ENCODE results near the gene GPNMB. TPM values are rescaled to one million over a fixed set of nuclear protein-coding genes. Genes with fewer than 3 reads are reported as not detected.
A peak's percentile ranks its signal among the peaks of the same experiment; 100 is the strongest.

GPNMB gene
- total and polyA plus RNA-seq, 2 of the 4 experiments (the other 2 are of a cell fraction), result under 0.01 to 0.14 TPM

DNA sequence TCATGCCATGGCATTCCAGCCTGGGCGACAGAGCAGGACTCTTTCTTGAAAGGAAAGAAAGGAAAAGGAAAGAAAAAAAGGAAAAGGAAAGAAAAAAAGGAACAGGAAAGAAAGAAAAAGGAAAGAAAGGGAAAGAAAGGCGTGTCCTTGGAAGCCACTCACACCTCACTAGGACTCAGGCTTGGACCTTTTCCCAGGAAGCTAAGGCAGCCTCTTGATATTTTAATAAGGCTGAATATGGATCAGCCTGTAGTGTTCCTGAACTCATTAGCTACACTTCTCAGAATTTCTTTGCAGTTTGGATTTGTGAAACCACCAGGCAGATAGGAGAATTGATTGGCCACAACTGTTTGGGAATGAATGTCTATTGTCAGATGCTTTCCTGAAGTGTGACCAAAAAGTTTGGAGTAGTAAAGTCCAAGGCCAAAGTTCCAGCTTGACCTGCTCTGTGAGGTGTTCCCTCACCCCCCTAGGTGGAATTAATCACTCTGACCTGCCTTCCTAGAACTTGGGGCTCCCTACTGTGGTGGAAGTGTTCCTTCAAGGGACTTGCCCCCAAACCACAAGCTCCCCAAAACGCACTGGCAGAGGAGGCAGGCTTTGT, 45.5 kb downstream of the GPNMB start:
- H3K4me1 ChIP-seq (ENCODE audit: control insufficient read depth, insufficient read depth, low read length), result no peaks in the 10 kb centered on the region
- in situ Hi-C loops (cut with MboI; ENCODE audit: low sequenced_read_pairs), result no loop called here

More for the DNA sequence above, 45.5 kb downstream of the GPNMB start:
- POLR2A ChIA-PET (ENCODE audit: unreplicated experiment), result no interaction called here
- Histone ChIP-seq H3K14ac (replicated peaks; ENCODE audit: low read depth, low read length) (no peak overlapping the region), H3K9me1 (ENCODE audit: insufficient read depth, low read length) (no peaks in the 10 kb centered on the region), H4K8ac (ENCODE audit: low read depth in 2 of 2, low read length in 2 of 2) (no peak overlapping the region), H3K79me1 (ENCODE audit: low read depth in 1 of 2, low read length in 2 of 2) (no peaks in the 10 kb centered on the region), H3K4me2 (ENCODE audit: low read depth, low read length) (no peak overlapping the region), H2BK120ac (ENCODE audit: low read depth, low read length) (no peak overlapping the region), H3K27ac (ENCODE audit: insufficient read depth, low read length) (no peak overlapping the region), H2AK5ac (ENCODE audit: low read depth, low read length) (no peak overlapping the region), H4K91ac (ENCODE audit: insufficient read depth, low read depth, low read length) (no peak overlapping the region), H3K36me3 (ENCODE audit: control insufficient read depth, insufficient read depth, low read length) (no peaks in the 10 kb centered on the region), H3K27me3 (ENCODE audit: control insufficient read depth, insufficient read depth, low read length) (no peaks in the 10 kb centered on the region), H3K56ac (ENCODE audit: extremely low read depth, insufficient read depth, low read length) (no peak overlapping the region), H2BK5ac (ENCODE audit: low read depth, low read length, poor library complexity, severe bottlenecking) (no peak overlapping the region), H3K9me3 (ENCODE audit: control insufficient read depth, insufficient read depth, low read length) (no peaks in the 10 kb centered on the region), H4K20me1 (ENCODE audit: insufficient read depth, low read length) (no peaks in the 10 kb centered on the region), H2AFZ (replicated peaks; ENCODE audit: low read length, poor library complexity) (peak overlapping the region; percentile 63), H2BK20ac (ENCODE audit: low read depth, low read length) (no peak overlapping the region), H3K23ac (ENCODE audit: low read depth, low read length) (no peak overlapping the region), H3K4me3 (ENCODE audit: insufficient read depth, low read depth, low read length) (no peak overlapping the region), H2AK9ac (replicated peaks; ENCODE audit: low read depth, low read length, poor library complexity) (no peak overlapping the region), H3K9ac (ENCODE audit: low read depth, low read length) (no peak overlapping the region), H3K4ac (ENCODE audit: low read depth, low read length) (no peak overlapping the region), H4K5ac (ENCODE audit: low read depth, low read length) (no peak overlapping the region), H3K18ac (ENCODE audit: low read depth, low read length) (no peak overlapping the region), H2BK15ac (ENCODE audit: low read depth, low read length) (no peak overlapping the region)
- DNase-seq (no peak), ATAC-seq (ENCODE audit: low read depth) (no peak)
- intact Hi-C loops (cut with micrococcal nuclease), result no loop called here
- dilution Hi-C loops (cut with HindIII; ENCODE audit: low sequenced_read_pairs, unreplicated experiment), result no loop called here
- no TSS peak for BruUV-seq (replicated peaks)
- WGBS, 2 experiments (ENCODE audit: extremely low coverage in 2 of 2, insufficient read length in 1 of 2), result no CpG with 5 or more reads among the region's 3 CpGs
- CTCF ChIA-PET, result interaction anchor here (2.2 kb wide), 1 partner anchor 19 kb away, joined by 6 read pairs; no protein-coding TSS in a partner anchor
- TF ChIP-seq CHD1 (IDR thresholded peaks at IDR 0.05; ENCODE audit: low read depth, low read length), result no peak
- no peak for TF ChIP-seq POLR2A (IDR thresholded peaks at IDR 0.05; ENCODE audit: low read depth, low read length)
- no peak for TF ChIP-seq FOS (IDR thresholded peaks at IDR 0.05; ENCODE audit: low read depth, low read length)
- no peak for TF ChIP-seq CEBPB (IDR thresholded peaks at IDR 0.05; ENCODE audit: low read depth, low read length)
- TF ChIP-seq NFE2L2 (IDR thresholded peaks at IDR 0.05; ENCODE audit: low read depth, low read length), result no peak
- TF ChIP-seq SMC3 (IDR thresholded peaks at IDR 0.05; ENCODE audit: low read depth, low read length), result no peak
- TF ChIP-seq RAD21 (IDR thresholded peaks at IDR 0.05; ENCODE audit: low read length), result no peak
- TF ChIP-seq, protein P1, sequence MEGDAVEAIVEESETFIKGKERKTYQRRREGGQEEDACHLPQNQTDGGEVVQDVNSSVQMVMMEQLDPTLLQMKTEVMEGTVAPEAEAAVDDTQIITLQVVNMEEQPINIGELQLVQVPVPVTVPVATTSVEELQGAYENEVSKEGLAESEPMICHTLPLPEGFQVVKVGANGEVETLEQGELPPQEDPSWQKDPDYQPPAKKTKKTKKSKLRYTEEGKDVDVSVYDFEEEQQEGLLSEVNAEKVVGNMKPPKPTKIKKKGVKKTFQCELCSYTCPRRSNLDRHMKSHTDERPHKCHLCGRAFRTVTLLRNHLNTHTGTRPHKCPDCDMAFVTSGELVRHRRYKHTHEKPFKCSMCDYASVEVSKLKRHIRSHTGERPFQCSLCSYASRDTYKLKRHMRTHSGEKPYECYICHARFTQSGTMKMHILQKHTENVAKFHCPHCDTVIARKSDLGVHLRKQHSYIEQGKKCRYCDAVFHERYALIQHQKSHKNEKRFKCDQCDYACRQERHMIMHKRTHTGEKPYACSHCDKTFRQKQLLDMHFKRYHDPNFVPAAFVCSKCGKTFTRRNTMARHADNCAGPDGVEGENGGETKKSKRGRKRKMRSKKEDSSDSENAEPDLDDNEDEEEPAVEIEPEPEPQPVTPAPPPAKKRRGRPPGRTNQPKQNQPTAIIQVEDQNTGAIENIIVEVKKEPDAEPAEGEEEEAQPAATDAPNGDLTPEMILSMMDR (conservative IDR thresholded peaks at IDR 0.05; ENCODE audit: low read depth, low read length), result no peak
- no peak for TF ChIP-seq MXI1 (IDR thresholded peaks at IDR 0.05; ENCODE audit: borderline replicate concordance, low read depth, low read length)
- TF ChIP-seq, protein P2, sequence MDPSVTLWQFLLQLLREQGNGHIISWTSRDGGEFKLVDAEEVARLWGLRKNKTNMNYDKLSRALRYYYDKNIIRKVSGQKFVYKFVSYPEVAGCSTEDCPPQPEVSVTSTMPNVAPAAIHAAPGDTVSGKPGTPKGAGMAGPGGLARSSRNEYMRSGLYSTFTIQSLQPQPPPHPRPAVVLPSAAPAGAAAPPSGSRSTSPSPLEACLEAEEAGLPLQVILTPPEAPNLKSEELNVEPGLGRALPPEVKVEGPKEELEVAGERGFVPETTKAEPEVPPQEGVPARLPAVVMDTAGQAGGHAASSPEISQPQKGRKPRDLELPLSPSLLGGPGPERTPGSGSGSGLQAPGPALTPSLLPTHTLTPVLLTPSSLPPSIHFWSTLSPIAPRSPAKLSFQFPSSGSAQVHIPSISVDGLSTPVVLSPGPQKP (IDR thresholded peaks at IDR 0.05; ENCODE audit: borderline replicate concordance, low read depth, low read length), result no peak
- no peak for TF ChIP-seq RFX5 (IDR thresholded peaks at IDR 0.05; ENCODE audit: low read depth, low read length)
- TF ChIP-seq, protein P3, sequence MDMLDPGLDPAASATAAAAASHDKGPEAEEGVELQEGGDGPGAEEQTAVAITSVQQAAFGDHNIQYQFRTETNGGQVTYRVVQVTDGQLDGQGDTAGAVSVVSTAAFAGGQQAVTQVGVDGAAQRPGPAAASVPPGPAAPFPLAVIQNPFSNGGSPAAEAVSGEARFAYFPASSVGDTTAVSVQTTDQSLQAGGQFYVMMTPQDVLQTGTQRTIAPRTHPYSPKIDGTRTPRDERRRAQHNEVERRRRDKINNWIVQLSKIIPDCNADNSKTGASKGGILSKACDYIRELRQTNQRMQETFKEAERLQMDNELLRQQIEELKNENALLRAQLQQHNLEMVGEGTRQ (IDR thresholded peaks at IDR 0.05; ENCODE audit: low read depth, low read length), result no peak
- TF ChIP-seq MAZ (IDR thresholded peaks at IDR 0.05; ENCODE audit: borderline replicate concordance, low read depth, low read length), result no peak
- TF ChIP-seq MAFK (IDR thresholded peaks at IDR 0.05; ENCODE audit: low read depth, low read length), result no peak
- TF ChIP-seq BHLHE40 (IDR thresholded peaks at IDR 0.05; ENCODE audit: low read depth, low read length), result no peak
- TF ChIP-seq RCOR1 (IDR thresholded peaks at IDR 0.05; ENCODE audit: insufficient replicate concordance, low read length), result no peak
